ENCODE results near the gene C1orf105.

C1orf105 gene

GRCh38 chr1:172460887-172461315 lies 40.4 kb downstream of the C1orf105 start:
- no peak for DNase-seq

- no peak for DNase-seq
Observed at GRCh38 chr1:172465617-172466016, 45.1 kb downstream of the C1orf105 start.

- DNase-seq = no peak
Observed at GRCh38 chr1:172466795-172467407, 46.4 kb downstream of the C1orf105 start.

- no peak for DNase-seq
Observed at GRCh38 chr1:172467446-172467845, 47.0 kb downstream of the C1orf105 start.

- DNase-seq = no peak
Observed at GRCh38 chr1:172468296-172468695, 47.8 kb downstream of the C1orf105 start.

GRCh38 chr1:172469717-172470116 lies 49.2 kb downstream of the C1orf105 start:
- no peak for DNase-seq

GRCh38 chr1:172470149-172470548 lies 49.7 kb downstream of the C1orf105 start:
- DNase-seq = no peak

GRCh38 chr1:172471666-172472065 lies 51.2 kb downstream of the C1orf105 start:
- no peak for DNase-seq

- DNase-seq = no peak
Observed at GRCh38 chr1:172472495-172472894, 52.0 kb downstream of the C1orf105 start.

GRCh38 chr1:172473302-172473701 lies 52.8 kb downstream of the C1orf105 start:
- DNase-seq = no peak

GRCh38 chr1:172473842-172474241 lies 53.4 kb downstream of the C1orf105 start:
- DNase-seq = no peak

GRCh38 chr1:172476218-172476811 lies 55.8 kb downstream of the C1orf105 start:
- no peak for DNase-seq

GRCh38 chr1:172477216-172477615 lies 56.7 kb downstream of the C1orf105 start:
- DNase-seq = no peak

- no peak for DNase-seq
Observed at GRCh38 chr1:172477741-172478140, 57.3 kb downstream of the C1orf105 start.

- DNase-seq = no peak
Observed at GRCh38 chr1:172478485-172478884, 58.0 kb downstream of the C1orf105 start.

GRCh38 chr1:172480431-172480830 lies 59.9 kb downstream of the C1orf105 start:
- no peak for DNase-seq

- no peak for DNase-seq
Observed at GRCh38 chr1:172482044-172482443, 61.6 kb downstream of the C1orf105 start.

- DNase-seq = no peak
Observed at GRCh38 chr1:172483448-172483847, 63.0 kb downstream of the C1orf105 start.

- DNase-seq = no peak
Observed at GRCh38 chr1:172484252-172484651, 63.8 kb downstream of the C1orf105 start.

- DNase-seq = no peak
Observed at GRCh38 chr1:172485626-172486025, 65.1 kb downstream of the C1orf105 start.

GRCh38 chr1:172486805-172487454 lies 66.4 kb downstream of the C1orf105 start:
- DNase-seq = no peak

- DNase-seq = no peak
Observed at GRCh38 chr1:172487550-172487949, 67.1 kb downstream of the C1orf105 start.

GRCh38 chr1:172488393-172488792 lies 67.9 kb downstream of the C1orf105 start:
- DNase-seq = no peak

GRCh38 chr1:172489847-172490246 lies 69.4 kb downstream of the C1orf105 start:
- no peak for DNase-seq
